HCT116 (cell line): ENCODE measurements around the gene RBBP9. TPM values are rescaled to one million over a fixed set of nuclear protein-coding genes. Genes with fewer than 3 reads are reported as not detected.

Experiments used
- ATAC-seq: fragments of 200-7000 bp; cut with Tn5 transposase; 2 replicates; pipeline ENCODE4 v1.9.1; 2020; ENCODE audit warnings: mild to moderate bottlenecking, moderate library complexity
- BruUV-seq: library from RNA; stranded (reverse); fragments of 400-500 nt; replicated peaks from 2 replicates; lab custom pipeline; 2021; lab: Mats Ljungman, UMichigan
- CTCF ChIA-PET: fragments of 300-600 bp; sonication (Branson Sonifier 250); formaldehyde crosslinking; loops from one replicate; lab custom pipeline; 2021; ENCODE audit warnings: antibody characterized with exemption; lab: Charles Lee
- POLR2A ChIA-PET: fragments of 300-600, 350-600 bp; sonication (Branson Sonifier 250); formaldehyde crosslinking; loops from one replicate; lab custom pipeline; 2021; ENCODE audit warnings: antibody characterized with exemption; lab: Charles Lee
- RAD21 ChIA-PET, 2 experiments: fragments of 300-600 bp; sonication (Branson Sonifier 250); formaldehyde crosslinking; loops; one replicate each; lab custom pipeline; 2023; ENCODE audit warnings: low total read pairs in 2 of 2; ENCODE audit not compliant: uncharacterized antibody in 2 of 2, unreplicated experiment in 2 of 2, low non-redundant PET in 1 of 2; lab: Charles Lee
- DNase-seq: peaks from one replicate; pipeline ENCODE4 v3.0.0-alpha.2; 2010; ENCODE audit warnings: low read depth, low spot score
- H2AFZ ChIP-seq: fragments of 200-600 bp; shearing (Covaris generic), sonication (generic); 2 replicates; pipeline ENCODE4 v1.6.1; 2017; ENCODE audit warnings: low read depth, mixed run types, mixed read lengths, antibody characterized with exemption, low read length; ENCODE audit not compliant: poor library complexity, severe bottlenecking
- H3K27ac ChIP-seq: 2 replicates; pipeline ENCODE4 v1.5.1; 2012; ENCODE audit warnings: low read depth, low read length
- H3K27me3 ChIP-seq: fragments of 200-600 bp; sonication (generic); 2 replicates; pipeline ENCODE4 v1.6.1; 2016; ENCODE audit warnings: mixed run types, low read length, mixed read lengths; ENCODE audit not compliant: insufficient read depth
- H3K36me3 ChIP-seq, 2 experiments: fragments of 200-500 bp in 1 of 2; fragments of 200-600 bp in 1 of 2; sonication (Bioruptor generic) in 1 of 2; sonication (generic) in 1 of 2; 2 replicates each; pipeline versions ENCODE4 v1.5.1 to v1.6.1; 2014 to 2016; ENCODE audit warnings: low read length in 2 of 2, inconsistent platforms in 1 of 2, mixed read lengths in 1 of 2, mixed run types in 1 of 2; ENCODE audit not compliant: insufficient read depth in 2 of 2, control insufficient read depth in 1 of 2
- H3K4me1 ChIP-seq, 2 experiments: fragments of 200-600 bp in 1 of 2; sonication (generic) in 1 of 2; 2 replicates each; pipeline versions ENCODE4 v1.5.1 to v1.6.1; 2012 to 2017; ENCODE audit warnings: low read length in 2 of 2, inconsistent platforms in 1 of 2, mild to moderate bottlenecking in 1 of 2, mixed read lengths in 1 of 2, mixed run types in 1 of 2, moderate library complexity in 1 of 2; ENCODE audit not compliant: insufficient read depth in 2 of 2, control insufficient read depth in 1 of 2
- H3K4me2 ChIP-seq: fragments of 200-600 bp; sonication (generic); 2 replicates; pipeline ENCODE4 v1.6.1; 2017; ENCODE audit warnings: mixed run types, low read length, mixed read lengths
- H3K4me3 ChIP-seq, 2 experiments: fragments of 200-600 bp in 1 of 2; sonication (generic) in 1 of 2; replicated peaks in 1 of 2; 2 replicates each; pipeline ENCODE4 v1.5.1; 2011 to 2016; ENCODE audit warnings: low read length in 2 of 2, control low read depth in 1 of 2, low read depth in 1 of 2, mild to moderate bottlenecking in 1 of 2, mixed read lengths in 1 of 2, mixed run types in 1 of 2
- H3K79me2 ChIP-seq: fragments of 200-600 bp; sonication (generic); 2 replicates; pipeline ENCODE4 v1.6.1; 2017; ENCODE audit warnings: mild to moderate bottlenecking, mixed run types, low read length, moderate library complexity, mixed read lengths; ENCODE audit not compliant: insufficient read depth
- H3K9ac ChIP-seq: fragments of 200-600 bp; sonication (generic); 2 replicates; pipeline ENCODE4 v1.6.1; 2016; ENCODE audit warnings: low read length, mixed read lengths
- H3K9me2 ChIP-seq: fragments of 200-600 bp; sonication (generic), shearing (Covaris generic); 2 replicates; pipeline ENCODE4 v1.6.1; 2017; ENCODE audit warnings: mixed run types, mild to moderate bottlenecking, moderate library complexity; ENCODE audit not compliant: insufficient read depth
- H3K9me3 ChIP-seq, 2 experiments: fragments of 200-500 bp in 1 of 2; fragments of 200-600 bp in 1 of 2; sonication (Bioruptor generic) in 1 of 2; sonication (generic) in 1 of 2; 2 replicates each; pipeline ENCODE4 v1.6.1; 2014 to 2017; ENCODE audit warnings: low read length in 2 of 2, mixed read lengths in 2 of 2, inconsistent platforms in 1 of 2, low read depth in 1 of 2, mild to moderate bottlenecking in 1 of 2, mixed run types in 1 of 2, moderate library complexity in 1 of 2; ENCODE audit not compliant: control insufficient read depth in 1 of 2, insufficient read depth in 1 of 2
- H4K20me1 ChIP-seq: fragments of 200-600 bp; sonication (generic), shearing (Covaris generic); 2 replicates; pipeline ENCODE4 v1.6.1; 2017; ENCODE audit warnings: mixed run types, mild to moderate bottlenecking, moderate library complexity; ENCODE audit not compliant: insufficient read depth
- ATF3 ChIP-seq: IDR thresholded peaks from 2 replicates; pipeline ENCODE4 v1.6.1; 2012
- EGR1 ChIP-seq: IDR thresholded peaks from 2 replicates; pipeline ENCODE4 v1.6.1; 2012; ENCODE audit warnings: low read depth
- SIN3A ChIP-seq: IDR thresholded peaks from 2 replicates; pipeline ENCODE4 v1.6.1; 2012; ENCODE audit warnings: low read depth
- ZFX ChIP-seq: fragments of 450-650 bp; IDR thresholded peaks from 2 replicates; pipeline ENCODE4 v1.6.1; 2017
- intact Hi-C: fragments of 100-400 bp; cut with micrococcal nuclease; formaldehyde crosslinking; loops from 2 replicates; pipeline ENCODE4 v1.10.0; 2022
- total RNA-seq: library from RNA; stranded (reverse); gene quantifications from one replicate; pipeline ENCODE4 v1.2.1, GENCODE V29; 2021; ENCODE audit not compliant: unreplicated experiment
- TF ChIP-seq, protein P1 (sequence below): IDR thresholded peaks from 2 replicates; pipeline ENCODE4 v1.6.1; 2012; ENCODE audit warnings: low read depth
- TF ChIP-seq, protein P2 (sequence below): IDR thresholded peaks from 2 replicates; pipeline ENCODE4 v1.6.1; 2012

RBBP9 gene
- total RNA-seq, 1 experiment from 2014 or later = 10.3 TPM

GRCh38 chr20:18496740-18497592 lies at the start of gene RBBP9 (continued):
- TF ChIP-seq, protein P1, sequence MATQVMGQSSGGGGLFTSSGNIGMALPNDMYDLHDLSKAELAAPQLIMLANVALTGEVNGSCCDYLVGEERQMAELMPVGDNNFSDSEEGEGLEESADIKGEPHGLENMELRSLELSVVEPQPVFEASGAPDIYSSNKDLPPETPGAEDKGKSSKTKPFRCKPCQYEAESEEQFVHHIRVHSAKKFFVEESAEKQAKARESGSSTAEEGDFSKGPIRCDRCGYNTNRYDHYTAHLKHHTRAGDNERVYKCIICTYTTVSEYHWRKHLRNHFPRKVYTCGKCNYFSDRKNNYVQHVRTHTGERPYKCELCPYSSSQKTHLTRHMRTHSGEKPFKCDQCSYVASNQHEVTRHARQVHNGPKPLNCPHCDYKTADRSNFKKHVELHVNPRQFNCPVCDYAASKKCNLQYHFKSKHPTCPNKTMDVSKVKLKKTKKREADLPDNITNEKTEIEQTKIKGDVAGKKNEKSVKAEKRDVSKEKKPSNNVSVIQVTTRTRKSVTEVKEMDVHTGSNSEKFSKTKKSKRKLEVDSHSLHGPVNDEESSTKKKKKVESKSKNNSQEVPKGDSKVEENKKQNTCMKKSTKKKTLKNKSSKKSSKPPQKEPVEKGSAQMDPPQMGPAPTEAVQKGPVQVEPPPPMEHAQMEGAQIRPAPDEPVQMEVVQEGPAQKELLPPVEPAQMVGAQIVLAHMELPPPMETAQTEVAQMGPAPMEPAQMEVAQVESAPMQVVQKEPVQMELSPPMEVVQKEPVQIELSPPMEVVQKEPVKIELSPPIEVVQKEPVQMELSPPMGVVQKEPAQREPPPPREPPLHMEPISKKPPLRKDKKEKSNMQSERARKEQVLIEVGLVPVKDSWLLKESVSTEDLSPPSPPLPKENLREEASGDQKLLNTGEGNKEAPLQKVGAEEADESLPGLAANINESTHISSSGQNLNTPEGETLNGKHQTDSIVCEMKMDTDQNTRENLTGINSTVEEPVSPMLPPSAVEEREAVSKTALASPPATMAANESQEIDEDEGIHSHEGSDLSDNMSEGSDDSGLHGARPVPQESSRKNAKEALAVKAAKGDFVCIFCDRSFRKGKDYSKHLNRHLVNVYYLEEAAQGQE = no peak
- TF ChIP-seq ZFX = peak; percentile 48; the same call in 1 of the 2 replicates

DNA sequence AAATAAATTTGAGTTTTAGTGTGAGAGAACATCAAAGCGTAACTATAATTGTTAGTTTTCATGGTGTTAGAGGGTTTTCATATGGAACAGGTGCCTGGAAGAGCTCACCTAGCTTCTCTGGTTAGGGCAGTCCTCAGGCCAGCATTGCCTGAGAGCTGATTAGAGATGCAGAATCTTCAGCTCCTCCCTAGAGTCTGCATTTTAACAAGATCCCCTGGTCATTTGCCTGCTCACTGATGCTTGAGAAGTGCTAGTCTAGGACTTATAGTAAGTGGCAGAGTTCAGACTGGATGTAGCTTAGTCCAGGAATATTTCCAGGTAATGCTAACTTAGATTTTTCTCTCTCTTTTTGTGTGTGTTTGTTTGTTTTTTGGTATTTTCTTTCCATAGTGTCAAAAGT lies 48.5 kb upstream of the RBBP9 start:
- no peak overlapping the region for H2AFZ ChIP-seq
- H3K9me3 ChIP-seq = no peaks in the 10 kb centered on the region
- H3K79me2 ChIP-seq = no peaks in the 10 kb centered on the region
- peaks cover 0 to 14% of the 10 kb centered on the region in 2 experiments; a peak in 2 of 4 replicates for H3K4me1 ChIP-seq
- BruUV-seq = no TSS peak
- ChIA-PET CTCF (no interaction called here), POLR2A (interaction anchor here (0.7 to 2.4 kb wide), 2 partner anchors 21 to 38 kb away, joined by 3 to 6 read pairs; partner anchors contain the start of genes SEC23B and SMIM26), RAD21 (no interaction called here)
- peaks cover 25 to 33% of the 10 kb centered on the region in 2 experiments for H3K36me3 ChIP-seq
- no peaks in the 10 kb centered on the region for H4K20me1 ChIP-seq
- TF ChIP-seq EGR1 (no peak), ATF3 (no peak), SIN3A (no peak)
- TF ChIP-seq, protein P2, sequence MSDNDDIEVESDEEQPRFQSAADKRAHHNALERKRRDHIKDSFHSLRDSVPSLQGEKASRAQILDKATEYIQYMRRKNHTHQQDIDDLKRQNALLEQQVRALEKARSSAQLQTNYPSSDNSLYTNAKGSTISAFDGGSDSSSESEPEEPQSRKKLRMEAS = no peak
- ATAC-seq = no peak
- no peak overlapping the region for H3K27ac ChIP-seq
- no peaks in the 10 kb centered on the region for H3K27me3 ChIP-seq
- H3K4me3 ChIP-seq = no peak overlapping the region
- no peak overlapping the region for H3K9ac ChIP-seq
- no peak for DNase-seq
- H3K9me2 ChIP-seq = no peaks in the 10 kb centered on the region
- no peak overlapping the region for H3K4me2 ChIP-seq
- intact Hi-C loops = no loop called here
